Lower leg skin (tissue), 4 donors: Measurements from ENCODE around the gene SKA3. TPM values are rescaled to one million over a fixed set of nuclear protein-coding genes. Genes with fewer than 3 reads are reported as not detected.

Source experiments
- DNase-seq, 2 donors: peaks; one replicate each; pipeline ENCODE4 v3.0.0-alpha.2; 2019; ENCODE audit warnings: low spot score in 2 of 2
- H3K4me3 ChIP-seq: fragments of 200-600 bp; sonication (generic); 2 replicates; pipeline ENCODE4 v1.5.1; 2017; ENCODE audit warnings: mild to moderate bottlenecking, low read depth; ENCODE audit not compliant: poor library complexity, severe bottlenecking
- CTCF ChIP-seq, 3 donors: fragments of 450-650 bp; IDR thresholded peaks; one replicate each; pipeline ENCODE4 v1.5.1; 2016; ENCODE audit warnings: antibody characterized with exemption in 3 of 3, mild to moderate bottlenecking in 3 of 3, moderate library complexity in 2 of 3
- POLR2A ChIP-seq, 2 donors: fragments of 450-650 bp; IDR thresholded peaks; one replicate each; pipeline ENCODE4 v1.6.1; 2016 to 2017; ENCODE audit warnings: antibody characterized with exemption in 2 of 2, mild to moderate bottlenecking in 1 of 2, moderate library complexity in 1 of 2
- WGBS, 2 donors: methylation state at CpG; one replicate each; pipeline ENCODE4 v1.1.5; 2018; 5-methylcytosine and 5-hydroxymethylcytosine counted together
- intact Hi-C: fragments of 100-400 bp; cut with DNase I; formaldehyde crosslinking; loops from one replicate; pipeline ENCODE4 v1.15.0; 2023; ENCODE audit warnings: low total_unique reads
- total RNA-seq, 4 donors: library from RNA; depleted of rRNA; stranded (reverse); fragments of >200 nt; gene quantifications; one replicate each; pipeline ENCODE4 v1.1.0, GENCODE V29; 2016

Gene SKA3
- total RNA-seq, 4 donors from 2014 or later = 0.53 to 15.3 (median 2.0) TPM

GRCh38 chr13:21133077-21133476, 43.3 kb downstream of the SKA3 start:
- WGBS, 2 donors = 67 to 73% methylated on average over 3 of the region's 3 CpGs

GRCh38 chr13:21130116-21130515, 46.2 kb downstream of the SKA3 start:
- H3K4me3 ChIP-seq = no peak overlapping the region
- TF ChIP-seq POLR2A (IDR thresholded peaks at IDR 0.05) = no peak
- DNase-seq = no peak
- intact Hi-C loops = no loop called here
- WGBS, 2 donors = 87 to 89% methylated on average over 2 of the region's 2 CpGs

More at GRCh38 chr13:21133077-21133476, 43.3 kb downstream of the SKA3 start:
- no peak overlapping the region for H3K4me3 ChIP-seq
- TF ChIP-seq CTCF (IDR thresholded peaks at IDR 0.05) (no peak), POLR2A (IDR thresholded peaks at IDR 0.05) (no peak)
- no peak for DNase-seq
- intact Hi-C loops = no loop called here

- no peak overlapping the region for H3K4me3 ChIP-seq
- TF ChIP-seq CTCF (IDR thresholded peaks at IDR 0.05) (no peak), POLR2A (IDR thresholded peaks at IDR 0.05) (no peak)
- intact Hi-C loops = no loop called here
- 40 to 43% methylated on average over 7 of the region's 7 CpGs for WGBS, 2 donors
- DNase-seq = peak in 1 of 2 donors; percentile 40
These were observed 51.5 kb downstream of the SKA3 start for GRCh38 chr13:21124852-21125251.

- no peak overlapping the region for H3K4me3 ChIP-seq
- TF ChIP-seq POLR2A (IDR thresholded peaks at IDR 0.05) (no peak), CTCF (IDR thresholded peaks at IDR 0.05) (no peak)
- peak in 1 of 2 donors; percentile 40 for DNase-seq
- 84 to 85% methylated on average over 8 of the region's 8 CpGs for WGBS, 2 donors
- intact Hi-C loops = no loop called here
These were observed 52.4 kb downstream of the SKA3 start for GRCh38 chr13:21123956-21124355.

- peak in 1 of 2 donors; percentile 12 for DNase-seq
- H3K4me3 ChIP-seq = no peak overlapping the region
- 92 to 94% methylated on average over 9 of the region's 9 CpGs for WGBS, 2 donors
- intact Hi-C loops = no loop called here
- TF ChIP-seq CTCF (IDR thresholded peaks at IDR 0.05) = no peak
- no peak for TF ChIP-seq POLR2A (IDR thresholded peaks at IDR 0.05)
These were observed 54.7 kb downstream of the SKA3 start for GRCh38 chr13:21121616-21122015.

GRCh38 chr13:21120191-21120590, 56.2 kb downstream of the SKA3 start:
- intact Hi-C loops = no loop called here
- no peak overlapping the region for H3K4me3 ChIP-seq
- no peak for TF ChIP-seq CTCF (IDR thresholded peaks at IDR 0.05)
- no peak for TF ChIP-seq POLR2A (IDR thresholded peaks at IDR 0.05)
- no peak for DNase-seq
- 90 to 94% methylated on average over 6 of the region's 6 CpGs for WGBS, 2 donors
